C4-2B (cell line): Measurements from ENCODE around the gene ACBD6.

Experiments used
- H3K27ac ChIP-seq: fragments of 450-650 bp; 2 replicates; pipeline ENCODE4 v1.5.1; 2017
- ZFX ChIP-seq: fragments of 450-650 bp; IDR thresholded peaks from 2 replicates; pipeline ENCODE4 v1.6.1; 2017
- TF ChIP-seq, protein P1 (sequence below): fragments of 450-650 bp; conservative IDR thresholded peaks from 2 replicates; pipeline ENCODE4 v1.5.1; 2017; ENCODE audit warnings: mild to moderate bottlenecking

The ACBD6 gene

DNA sequence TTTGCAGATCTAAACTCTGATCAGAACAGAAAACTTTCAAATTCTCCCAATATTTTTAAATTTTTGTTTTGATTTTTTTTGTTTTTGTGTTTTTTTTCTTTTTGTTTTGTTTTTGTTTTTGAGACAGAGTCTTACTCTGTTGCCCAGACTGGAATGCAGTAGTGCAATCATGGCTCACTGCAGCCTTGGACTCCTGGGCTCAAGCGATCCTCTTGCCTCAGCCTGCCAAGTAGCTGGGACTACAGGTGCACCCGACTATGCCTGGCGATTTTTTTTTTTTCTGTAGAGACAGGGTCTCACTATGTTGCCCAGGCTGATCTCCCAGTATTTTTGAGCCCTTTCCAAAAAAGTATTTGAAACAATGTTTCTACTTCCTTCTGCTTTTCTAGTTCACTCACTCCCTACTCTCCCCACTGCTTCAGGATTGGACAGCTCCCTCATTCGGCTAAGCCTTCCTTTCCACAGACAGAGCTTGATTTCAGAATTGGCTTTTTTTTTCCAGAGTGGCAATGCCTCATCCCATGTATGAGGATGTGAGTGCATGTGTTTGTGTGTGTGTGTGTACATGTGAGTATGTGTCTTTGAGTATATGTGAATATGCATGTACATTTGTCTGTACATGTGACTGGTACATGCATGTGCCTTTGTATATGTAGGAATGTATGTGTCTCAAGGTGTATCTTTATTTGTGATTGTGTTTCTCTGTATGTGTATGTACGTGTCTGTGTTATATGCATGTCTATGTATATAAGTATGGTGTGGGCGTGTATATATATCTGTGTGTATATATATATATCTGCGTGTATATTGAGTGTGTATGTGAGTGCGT lies 260.4 kb downstream of the ACBD6 start:
- H3K27ac ChIP-seq = no peak overlapping the region
- TF ChIP-seq, protein P1, sequence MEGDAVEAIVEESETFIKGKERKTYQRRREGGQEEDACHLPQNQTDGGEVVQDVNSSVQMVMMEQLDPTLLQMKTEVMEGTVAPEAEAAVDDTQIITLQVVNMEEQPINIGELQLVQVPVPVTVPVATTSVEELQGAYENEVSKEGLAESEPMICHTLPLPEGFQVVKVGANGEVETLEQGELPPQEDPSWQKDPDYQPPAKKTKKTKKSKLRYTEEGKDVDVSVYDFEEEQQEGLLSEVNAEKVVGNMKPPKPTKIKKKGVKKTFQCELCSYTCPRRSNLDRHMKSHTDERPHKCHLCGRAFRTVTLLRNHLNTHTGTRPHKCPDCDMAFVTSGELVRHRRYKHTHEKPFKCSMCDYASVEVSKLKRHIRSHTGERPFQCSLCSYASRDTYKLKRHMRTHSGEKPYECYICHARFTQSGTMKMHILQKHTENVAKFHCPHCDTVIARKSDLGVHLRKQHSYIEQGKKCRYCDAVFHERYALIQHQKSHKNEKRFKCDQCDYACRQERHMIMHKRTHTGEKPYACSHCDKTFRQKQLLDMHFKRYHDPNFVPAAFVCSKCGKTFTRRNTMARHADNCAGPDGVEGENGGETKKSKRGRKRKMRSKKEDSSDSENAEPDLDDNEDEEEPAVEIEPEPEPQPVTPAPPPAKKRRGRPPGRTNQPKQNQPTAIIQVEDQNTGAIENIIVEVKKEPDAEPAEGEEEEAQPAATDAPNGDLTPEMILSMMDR = no peak
- TF ChIP-seq ZFX = no peak

DNA sequence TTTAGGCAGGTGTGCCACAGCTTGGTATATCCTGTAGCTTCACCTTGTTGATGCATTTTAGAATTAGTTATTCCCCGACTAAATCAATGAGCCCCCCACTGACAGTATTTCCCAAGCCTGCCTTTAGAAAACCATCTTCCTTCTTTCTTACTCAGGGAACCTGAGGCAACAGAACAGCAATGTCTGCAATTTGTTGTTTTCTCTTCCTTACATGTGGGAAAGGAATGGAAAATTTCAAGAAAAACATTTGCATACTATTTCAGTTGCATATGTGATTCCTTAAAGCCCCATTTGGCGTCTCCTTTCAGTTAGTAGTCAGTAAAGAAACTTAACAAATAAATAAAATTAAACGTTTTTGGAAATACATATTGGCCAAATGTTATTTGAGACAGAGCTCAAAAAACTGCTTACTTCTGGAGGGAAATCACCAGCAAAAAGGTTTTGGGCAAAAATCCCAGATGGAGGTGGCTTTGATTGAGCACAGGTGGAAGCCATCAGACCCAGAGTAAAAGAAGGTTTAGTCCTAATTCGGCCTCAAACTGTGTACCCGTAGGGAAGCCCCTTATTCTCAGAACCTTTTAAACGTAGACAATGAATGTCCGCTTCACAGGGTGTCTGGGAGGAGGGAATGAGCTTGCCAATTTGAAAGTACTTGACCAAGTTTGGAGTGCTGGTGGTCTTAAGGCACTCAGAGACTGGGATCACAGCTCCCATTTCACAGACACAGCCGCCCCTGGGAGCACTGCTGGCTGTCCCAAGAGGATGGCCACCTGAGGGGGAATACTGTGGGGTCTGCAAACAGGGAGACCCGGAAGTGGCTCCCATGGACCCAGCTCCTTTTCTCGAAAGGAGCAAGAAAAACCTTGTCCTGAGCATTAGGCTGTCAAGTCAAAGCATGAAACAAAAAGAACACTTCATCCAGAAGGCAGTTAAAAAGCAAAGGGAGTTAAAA lies 263.0 kb downstream of the ACBD6 start:
- no peak overlapping the region for H3K27ac ChIP-seq
- TF ChIP-seq, protein P1 = no peak
- TF ChIP-seq ZFX = no peak

DNA sequence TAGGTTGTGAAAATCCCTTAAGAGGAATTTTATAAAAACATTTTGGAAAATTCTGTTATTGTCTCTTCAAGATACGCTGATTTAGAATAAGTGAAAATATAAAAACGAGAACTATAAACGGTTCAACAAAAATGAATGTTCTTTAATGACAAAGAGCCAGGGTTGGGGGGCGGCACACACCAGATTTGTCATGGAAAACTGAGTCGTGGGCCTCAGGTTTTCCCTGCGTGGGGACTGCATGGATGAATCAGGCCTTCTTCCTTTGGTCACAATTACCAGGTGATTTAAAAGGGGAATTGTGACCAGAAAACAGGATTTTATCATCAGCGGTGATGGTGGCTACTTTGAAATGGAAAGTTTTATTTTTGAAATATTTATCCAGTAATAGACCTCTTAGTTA lies 263.7 kb downstream of the ACBD6 start:
- H3K27ac ChIP-seq = no peak overlapping the region
- TF ChIP-seq ZFX = no peak
- TF ChIP-seq, protein P1 = no peak
